HepG2 (cell line): ENCODE measurements around the gene CD300LG. TPM values are rescaled to one million over a fixed set of nuclear protein-coding genes. Genes with fewer than 3 reads are reported as not detected.

ENCODE experiments used
- ATAC-seq: fragments of 200-7000 bp; cut with Tn5 transposase; 3 replicates; pipeline ENCODE4 v1.9.1; 2020; ENCODE audit warnings: mild to moderate bottlenecking, moderate library complexity
- BruUV-seq: library from RNA; stranded (reverse); fragments of 400-500 nt; replicated peaks from 2 replicates; lab custom pipeline; 2021; lab: Mats Ljungman, UMichigan
- CTCF ChIA-PET: fragments of 300-600 bp; formaldehyde crosslinking; extraction: SDS; loops from one replicate; lab custom pipeline; 2021; ENCODE audit warnings: low total read pairs, inconsistent platforms, low intra/inter-chr PET ratio; lab: Yijun Ruan, JAX
- POLR2A ChIA-PET: fragments of 350-600 bp; sonication (Branson Sonifier 250); formaldehyde crosslinking; loops from one replicate; lab custom pipeline; 2020; ENCODE audit warnings: antibody characterized with exemption, inconsistent platforms; lab: Yijun Ruan, JAX
- DNase-seq: peaks from one replicate; pipeline ENCODE4 v3.0.0-alpha.2; 2015; ENCODE audit warnings: low spot score
- FAIRE-seq: peaks from 3 replicates; lab custom pipeline; 2011; peaks lifted over from hg19 to GRCh38; lab: Jason Lieb, UNC
- H2AFZ ChIP-seq: one replicate; pipeline ENCODE4 v1.6.1; 2011; ENCODE audit warnings: low read length, inconsistent platforms
- H3K27ac ChIP-seq: fragments of 300-600 bp; 3 replicates; pipeline ENCODE4 v1.8.0; 2011; ENCODE audit warnings: mixed run types, mild to moderate bottlenecking, mixed read lengths, low read length, inconsistent platforms; ENCODE audit not compliant: insufficient read depth; ENCODE audit errors: extremely low read length
- H3K27me3 ChIP-seq, 2 experiments: fragments of 200-600 bp in 1 of 2; 2 replicates in 1 of 2; 3 replicates in 1 of 2; pipeline versions ENCODE4 v1.6.0 to v1.8.0; 2011; ENCODE audit warnings: low read length in 2 of 2, mild to moderate bottlenecking in 2 of 2, moderate library complexity in 2 of 2, inconsistent platforms in 1 of 2; ENCODE audit not compliant: insufficient read depth in 2 of 2, control insufficient read depth in 1 of 2
- H3K36me3 ChIP-seq, 2 experiments: fragments of 200-600 bp in 1 of 2; replicated peaks in 1 of 2; 2 replicates in 1 of 2; 3 replicates in 1 of 2; pipeline versions ENCODE4 v1.5.1 to v1.8.0; 2011; ENCODE audit warnings: low read length in 2 of 2, inconsistent platforms in 1 of 2; ENCODE audit not compliant: insufficient read depth in 2 of 2, control insufficient read depth in 1 of 2
- H3K4me1 ChIP-seq: 2 replicates; pipeline ENCODE4 v1.5.1; 2012; ENCODE audit warnings: low read length, inconsistent platforms; ENCODE audit not compliant: insufficient read depth
- H3K4me2 ChIP-seq: 2 replicates; pipeline ENCODE4 v1.6.0; 2011; ENCODE audit warnings: low read depth, low read length, inconsistent platforms
- H3K4me3 ChIP-seq, 3 experiments: fragments of 200-600 bp in 1 of 3; sonication (generic), shearing (Covaris generic) in 1 of 3; replicated peaks in 1 of 3; 2 replicates each; pipeline ENCODE4 v1.5.1; 2011 to 2016; ENCODE audit warnings: low read length in 3 of 3, inconsistent platforms in 2 of 3, low read depth in 2 of 3, mild to moderate bottlenecking in 2 of 3, control low read depth in 1 of 3, mixed read lengths in 1 of 3; ENCODE audit not compliant: insufficient read depth in 1 of 3
- H3K79me2 ChIP-seq: one replicate; pipeline ENCODE4 v1.6.1; 2011; ENCODE audit warnings: low read length, inconsistent platforms; ENCODE audit not compliant: insufficient read depth
- H3K9ac ChIP-seq: 2 replicates; pipeline ENCODE4 v1.6.0; 2011; ENCODE audit warnings: mild to moderate bottlenecking, low read depth, low read length, inconsistent platforms; ENCODE audit not compliant: insufficient read depth
- H3K9me3 ChIP-seq: 2 replicates; pipeline ENCODE4 v1.5.1; 2012; ENCODE audit warnings: mild to moderate bottlenecking, low read length
- H4K20me1 ChIP-seq: 2 replicates; pipeline ENCODE4 v1.6.0; 2011; ENCODE audit warnings: inconsistent platforms, mild to moderate bottlenecking, low read length, moderate library complexity; ENCODE audit not compliant: insufficient read depth
- SIX1 ChIP-seq: sonication (generic); formaldehyde crosslinking; IDR thresholded peaks from 2 replicates; pipeline ENCODE4 v1.4.0; 2020; ENCODE audit warnings: missing genetic modification reagents, borderline replicate concordance
- ZNF891 ChIP-seq: sonication (generic); formaldehyde crosslinking; IDR thresholded peaks from 2 replicates; pipeline ENCODE4 v1.5.0; 2020; ENCODE audit warnings: mild to moderate bottlenecking, missing genetic modification reagents
- WGBS: methylation state at CpG from one replicate; pipeline ENCODE4 v1.1.6; 2017; ENCODE audit warnings: low lambda C conversion rate; 5-methylcytosine and 5-hydroxymethylcytosine counted together
- in situ Hi-C: cut with HindIII; loops from 2 replicates; pipeline ENCODE4 v1.10.0; 2017; ENCODE audit warnings: low pct_unique_long_range_greater_than_20kb; ENCODE audit not compliant: extremely low pct_ligation_motif_present
- intact Hi-C: fragments of 100-400 bp; cut with micrococcal nuclease; formaldehyde crosslinking; loops from one replicate; pipeline ENCODE4 v1.10.0; 2022; ENCODE audit not compliant: unreplicated experiment
- polyA plus RNA-seq, 8 experiments: library from polyadenylated mRNA; depleted of rRNA in 3 of 8; stranded (reverse) in 7 of 8; unstranded in 1 of 8; fragments of >200 nt; fragmentation: Illumina TruSeq in 4 of 8; extraction: Trizol in 4 of 8; gene quantifications; 2 replicates each; pipeline versions ENCODE4 v1.2.1 to v1.2.3, GENCODE V29; 2011 to 2016; ENCODE audit warnings: low read depth in 4 of 8, missing spikeins in 1 of 8, mixed read lengths in 1 of 8; ENCODE audit not compliant: insufficient read depth in 1 of 8
- total RNA-seq, 5 experiments: library from RNA; depleted of rRNA; stranded (reverse); fragments of >200 nt; fragmentation: Illumina TruSeq; extraction: Trizol; gene quantifications; 2 replicates each; pipeline ENCODE4 v1.2.3, GENCODE V29; 2016; ENCODE audit warnings: low read depth in 1 of 5
- TF ChIP-seq, protein P1 (sequence below): sonication (generic); formaldehyde crosslinking; IDR thresholded peaks from 2 replicates; pipeline ENCODE4 v1.4.0; 2020; ENCODE audit warnings: missing genetic modification reagents

Gene CD300LG
- total and polyA plus RNA-seq, 2 of the 13 experiments (the other 11 are each of a cell fraction or from before 2014, with no cell fraction given) = not detected

DNA sequence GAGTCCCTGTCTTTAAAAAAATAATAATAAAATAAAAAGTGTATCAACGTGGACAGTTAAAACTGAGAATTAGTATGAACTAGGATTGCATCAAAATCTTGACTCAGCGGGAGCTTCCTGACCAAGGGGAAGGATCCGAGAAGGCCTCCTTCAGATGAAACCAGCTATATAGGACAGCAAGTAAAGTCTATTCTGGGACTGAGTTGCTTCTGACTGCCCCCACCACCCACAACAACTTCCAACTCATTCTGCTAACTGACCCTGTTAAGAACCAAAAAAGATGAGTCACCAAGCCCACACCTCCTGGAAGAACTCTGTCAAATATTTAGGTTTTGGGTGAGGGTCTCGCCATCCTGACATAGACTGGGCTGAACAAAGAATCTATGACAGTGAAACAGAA lies 38.9 kb upstream of the CD300LG start:
- DNase-seq (no peak), FAIRE-seq (no peak), ATAC-seq (no peak)
- POLR2A ChIA-PET = no interaction called here
- Histone ChIP-seq H3K9ac (no peak overlapping the region), H3K4me1 (peaks cover 11% of the 10 kb centered on the region), H3K36me3 (no peaks in the 10 kb centered on the region), H3K9me3 (no peaks in the 10 kb centered on the region), H3K79me2 (no peaks in the 10 kb centered on the region), H3K4me2 (no peak overlapping the region), H4K20me1 (no peaks in the 10 kb centered on the region), H3K27ac (no peak overlapping the region), H3K4me3 (no peak overlapping the region), H3K27me3 (0 out of 5 replicates have a peak, but pooled peaks cover 0 to 3% of the 10 kb centered on the region in 2 experiments), H2AFZ (no peak overlapping the region)
- CTCF ChIA-PET = no interaction called here
- intact Hi-C loops = no loop called here
- in situ Hi-C loops = no loop called here
- TF ChIP-seq SIX1 (CRISPR knock-in tag) (no peak), ZNF891 (no peak)
- TF ChIP-seq, protein P1, sequence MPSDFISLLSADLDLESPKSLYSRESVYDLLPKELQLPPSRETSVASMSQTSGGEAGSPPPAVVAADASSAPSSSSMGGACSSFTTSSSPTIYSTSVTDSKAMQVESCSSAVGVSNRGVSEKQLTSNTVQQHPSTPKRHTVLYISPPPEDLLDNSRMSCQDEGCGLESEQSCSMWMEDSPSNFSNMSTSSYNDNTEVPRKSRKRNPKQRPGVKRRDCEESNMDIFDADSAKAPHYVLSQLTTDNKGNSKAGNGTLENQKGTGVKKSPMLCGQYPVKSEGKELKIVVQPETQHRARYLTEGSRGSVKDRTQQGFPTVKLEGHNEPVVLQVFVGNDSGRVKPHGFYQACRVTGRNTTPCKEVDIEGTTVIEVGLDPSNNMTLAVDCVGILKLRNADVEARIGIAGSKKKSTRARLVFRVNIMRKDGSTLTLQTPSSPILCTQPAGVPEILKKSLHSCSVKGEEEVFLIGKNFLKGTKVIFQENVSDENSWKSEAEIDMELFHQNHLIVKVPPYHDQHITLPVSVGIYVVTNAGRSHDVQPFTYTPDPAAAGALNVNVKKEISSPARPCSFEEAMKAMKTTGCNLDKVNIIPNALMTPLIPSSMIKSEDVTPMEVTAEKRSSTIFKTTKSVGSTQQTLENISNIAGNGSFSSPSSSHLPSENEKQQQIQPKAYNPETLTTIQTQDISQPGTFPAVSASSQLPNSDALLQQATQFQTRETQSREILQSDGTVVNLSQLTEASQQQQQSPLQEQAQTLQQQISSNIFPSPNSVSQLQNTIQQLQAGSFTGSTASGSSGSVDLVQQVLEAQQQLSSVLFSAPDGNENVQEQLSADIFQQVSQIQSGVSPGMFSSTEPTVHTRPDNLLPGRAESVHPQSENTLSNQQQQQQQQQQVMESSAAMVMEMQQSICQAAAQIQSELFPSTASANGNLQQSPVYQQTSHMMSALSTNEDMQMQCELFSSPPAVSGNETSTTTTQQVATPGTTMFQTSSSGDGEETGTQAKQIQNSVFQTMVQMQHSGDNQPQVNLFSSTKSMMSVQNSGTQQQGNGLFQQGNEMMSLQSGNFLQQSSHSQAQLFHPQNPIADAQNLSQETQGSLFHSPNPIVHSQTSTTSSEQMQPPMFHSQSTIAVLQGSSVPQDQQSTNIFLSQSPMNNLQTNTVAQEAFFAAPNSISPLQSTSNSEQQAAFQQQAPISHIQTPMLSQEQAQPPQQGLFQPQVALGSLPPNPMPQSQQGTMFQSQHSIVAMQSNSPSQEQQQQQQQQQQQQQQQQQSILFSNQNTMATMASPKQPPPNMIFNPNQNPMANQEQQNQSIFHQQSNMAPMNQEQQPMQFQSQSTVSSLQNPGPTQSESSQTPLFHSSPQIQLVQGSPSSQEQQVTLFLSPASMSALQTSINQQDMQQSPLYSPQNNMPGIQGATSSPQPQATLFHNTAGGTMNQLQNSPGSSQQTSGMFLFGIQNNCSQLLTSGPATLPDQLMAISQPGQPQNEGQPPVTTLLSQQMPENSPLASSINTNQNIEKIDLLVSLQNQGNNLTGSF (CRISPR knock-in tag) = no peak
- BruUV-seq = no TSS peak
- 82% methylated on average over 4 of the region's 4 CpGs for WGBS
